Right atrium auricular region (tissue), 2 donors: ENCODE measurements around the gene ZNF543. TPM values are rescaled to one million over a fixed set of nuclear protein-coding genes. Genes with fewer than 3 reads are reported as not detected.
"Not testable (repeated sequence)": the region's sequence is repeated elsewhere in the genome, so short reads cannot be mapped to it uniquely, and the experiment has no call there.

Experiments
- DNase-seq: peaks from one replicate; pipeline ENCODE4 v3.0.0-alpha.2; 2019; ENCODE audit warnings: low spot score
- H3K27ac ChIP-seq, 2 donors: fragments of 200-600 bp; sonication (generic); 1 replicate in 1 of 2; 2 replicates in 1 of 2; pipeline ENCODE4 v1.5.1; 2016 to 2019
- H3K27me3 ChIP-seq, 2 donors: fragments of 200-600 bp; sonication (generic); one replicate each; pipeline versions ENCODE4 v1.5.1 to v1.6.0; 2017 to 2019
- H3K36me3 ChIP-seq: fragments of 200-600 bp; sonication (generic); one replicate; pipeline ENCODE4 v1.5.1; 2016
- H3K4me1 ChIP-seq, 2 donors: fragments of 200-600 bp; sonication (generic); one replicate each; pipeline versions ENCODE4 v1.5.1 to v1.6.0; 2017 to 2019
- H3K4me3 ChIP-seq, 2 donors: fragments of 200-600 bp; sonication (generic); 1 replicate in 1 of 2; 2 replicates in 1 of 2; pipeline ENCODE4 v1.5.1; 2017 to 2019; ENCODE audit warnings: mild to moderate bottlenecking in 1 of 2, moderate library complexity in 1 of 2
- H3K9me3 ChIP-seq, 2 donors: fragments of 200-600 bp; sonication (generic); one replicate each; pipeline ENCODE4 v1.5.1; 2019
- CTCF ChIP-seq, 2 donors: fragments of 200-600 bp; sonication (generic); IDR thresholded peaks; one replicate each; pipeline ENCODE4 v1.5.1; 2019; ENCODE audit warnings: antibody characterized with exemption in 2 of 2
- total RNA-seq, 2 donors: library from RNA; depleted of rRNA; stranded (reverse); fragments of >200 nt; gene quantifications; one replicate each; pipeline ENCODE4 v1.1.0, GENCODE V29; 2016

The ZNF543 gene
- total RNA-seq, 2 donors from 2014 or later, result 6.0 to 7.8 TPM

- Histone ChIP-seq H3K27me3 (no peaks in the 10 kb centered on the region), H3K36me3 (peaks cover 17% of the 10 kb centered on the region), H3K27ac (peak overlapping the region; percentile 98 to 99), H3K4me1 (peaks cover 0 to 22% of the 10 kb centered on the region in 2 donors), H3K4me3 (peak overlapping the region in 1 of 2 donors; percentile 90), H3K9me3 (peaks cover 0 to 22% of the 10 kb centered on the region in 2 donors)
- no peak for DNase-seq
- TF ChIP-seq CTCF (IDR thresholded peaks at IDR 0.05), result no peak
Measured at GRCh38 chr19:57362419-57362818, 42.1 kb downstream of the ZNF543 start.

GRCh38 chr19:57362997-57363687, 42.9 kb downstream of the ZNF543 start, which contains the start of the genes TRAPPC2B and ZNF547:
Gene TRAPPC2B, plus strand, starts transcription at chr19:57363551. Its CDS starts 1,283 bp downstream, at chr19:57364834.
Gene ZNF547, plus strand, starts transcription at chr19:57363551. Its CDS starts 5,005 bp downstream, at chr19:57368556.
- Histone ChIP-seq H3K27ac (peak within 1 kb of the TSS; percentile 98 to 99), H3K9me3 (peaks cover 0 to 14% of the 10 kb centered on the region in 2 donors)

GRCh38 chr19:57363688-57364181, 43.5 kb downstream of the ZNF543 start:
- H3K27ac ChIP-seq, result peak overlapping the region; percentile 98 to 99
- peaks cover 0 to 10% of the 10 kb centered on the region in 2 donors for H3K9me3 ChIP-seq
- H3K27me3 ChIP-seq, result no peaks in the 10 kb centered on the region
- peaks cover 0 to 22% of the 10 kb centered on the region in 2 donors for H3K4me1 ChIP-seq
- no peak for DNase-seq
- no peak for TF ChIP-seq CTCF (IDR thresholded peaks at IDR 0.05)
- peak overlapping the region; percentile 90 to 97 for H3K4me3 ChIP-seq
- H3K36me3 ChIP-seq, result peaks cover 4% of the 10 kb centered on the region

More at GRCh38 chr19:57362997-57363687, 42.9 kb downstream of the ZNF543 start, which contains the start of the genes TRAPPC2B and ZNF547:
- DNase-seq, result peak; percentile 100
- H3K4me1 ChIP-seq, result peaks cover 0 to 22% of the 10 kb centered on the region in 2 donors
- H3K27me3 ChIP-seq, result no peaks in the 10 kb centered on the region
- no peak for TF ChIP-seq CTCF (IDR thresholded peaks at IDR 0.05)
- H3K36me3 ChIP-seq, result peaks cover 10% of the 10 kb centered on the region
- peak within 1 kb of the TSS; percentile 90 to 97 for H3K4me3 ChIP-seq

GRCh38 chr19:57366776-57367175, 46.5 kb downstream of the ZNF543 start:
- TF ChIP-seq CTCF (IDR thresholded peaks at IDR 0.05), result no peak
- Histone ChIP-seq H3K36me3 (peaks cover 2% of the 10 kb centered on the region), H3K27ac (no peak overlapping the region), H3K9me3 (no peaks in the 10 kb centered on the region), H3K27me3 (no peaks in the 10 kb centered on the region), H3K4me3 (no peak overlapping the region), H3K4me1 (peaks cover 0 to 22% of the 10 kb centered on the region in 2 donors)
- DNase-seq, result no peak

GRCh38 chr19:57374179-57374578, 53.9 kb downstream of the ZNF543 start:
- Histone ChIP-seq H3K27me3 (no peaks in the 10 kb centered on the region), H3K36me3 (peaks cover 71% of the 10 kb centered on the region), H3K4me3 (no peak overlapping the region), H3K9me3 (peaks cover 6 to 27% of the 10 kb centered on the region in 2 donors), H3K4me1 (no peaks in the 10 kb centered on the region), H3K27ac (no peak overlapping the region)
- no peak for DNase-seq
- no peak for TF ChIP-seq CTCF (IDR thresholded peaks at IDR 0.05)

- peaks cover 71% of the 10 kb centered on the region for H3K36me3 ChIP-seq
- not testable (repeated sequence) for DNase-seq, H3K4me1 ChIP-seq, H3K27ac ChIP-seq, H3K4me3 ChIP-seq, H3K27me3 ChIP-seq
- H3K9me3 ChIP-seq, result peaks cover 6 to 29% of the 10 kb centered on the region in 2 donors
Measured at GRCh38 chr19:57374647-57375046, 54.4 kb downstream of the ZNF543 start.
